Panc1 (cell line): ENCODE measurements around the gene NDE1.

Source experiments
- CTCF ChIP-seq: fragments of 450-650 bp; IDR thresholded peaks from 2 replicates; pipeline ENCODE4 v1.5.1; 2017; ENCODE audit warnings: mild to moderate bottlenecking
- POLR2AphosphoS5 ChIP-seq: IDR thresholded peaks from 2 replicates; pipeline ENCODE4 v1.6.1; 2012; ENCODE audit warnings: mild to moderate bottlenecking, low read depth, low read length, moderate library complexity

DNA sequence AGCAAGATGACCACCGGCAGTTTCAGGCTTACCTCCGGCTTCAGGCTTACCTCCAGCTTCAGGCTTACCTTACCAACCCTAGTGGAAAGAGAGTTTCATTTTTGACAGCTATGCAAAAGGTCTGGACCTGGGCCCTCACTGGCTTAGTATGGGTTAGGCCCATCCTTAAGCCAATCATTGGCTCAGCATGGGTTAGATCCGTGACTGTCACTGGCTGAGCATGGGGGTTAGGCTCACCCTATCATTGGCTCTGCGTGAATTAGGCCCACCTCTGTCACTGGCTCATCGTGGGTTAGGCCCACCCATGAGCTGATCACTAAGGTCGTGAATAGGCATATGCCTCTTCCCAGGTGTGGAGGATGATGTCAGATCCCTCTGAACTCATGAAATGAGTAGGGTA, 8.1 kb downstream of the NDE1 start:
- TF ChIP-seq POLR2AphosphoS5 (no peak), CTCF (no peak)
